GM10847 (cell line): ENCODE data around the gene CLIP2.

Experiments used
- POLR2A ChIP-seq: IDR thresholded peaks from 2 replicates; pipeline ENCODE4 v1.6.1; 2011; ENCODE audit not compliant: insufficient read length; ENCODE audit errors: extremely low read depth

Gene CLIP2

DNA sequence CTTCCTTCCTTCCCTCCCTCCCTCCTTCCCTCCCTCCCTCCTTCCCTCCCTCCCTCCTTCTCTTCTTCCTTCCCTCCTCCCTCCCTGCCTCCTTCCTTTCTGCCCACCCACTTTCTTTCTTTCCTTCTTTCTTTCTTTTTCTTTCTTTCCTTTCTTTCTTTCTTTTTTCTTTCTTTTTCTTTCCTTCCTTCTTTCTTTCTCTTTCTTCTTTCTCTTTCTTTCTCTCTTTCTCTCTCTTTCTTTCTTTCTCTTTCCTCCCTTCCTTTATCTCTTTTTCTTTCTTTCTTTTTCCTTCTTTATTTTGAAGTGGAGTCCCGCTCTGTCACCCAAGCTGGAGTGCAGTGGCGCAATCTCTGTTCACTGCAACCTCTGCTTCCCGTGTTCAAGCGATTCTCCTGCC lies 130.8 kb downstream of the CLIP2 start:
- no peak for TF ChIP-seq POLR2A

GRCh38 chr7:74424291-74424880 lies 135.2 kb downstream of the CLIP2 start:
- TF ChIP-seq POLR2A, result no peak

DNA sequence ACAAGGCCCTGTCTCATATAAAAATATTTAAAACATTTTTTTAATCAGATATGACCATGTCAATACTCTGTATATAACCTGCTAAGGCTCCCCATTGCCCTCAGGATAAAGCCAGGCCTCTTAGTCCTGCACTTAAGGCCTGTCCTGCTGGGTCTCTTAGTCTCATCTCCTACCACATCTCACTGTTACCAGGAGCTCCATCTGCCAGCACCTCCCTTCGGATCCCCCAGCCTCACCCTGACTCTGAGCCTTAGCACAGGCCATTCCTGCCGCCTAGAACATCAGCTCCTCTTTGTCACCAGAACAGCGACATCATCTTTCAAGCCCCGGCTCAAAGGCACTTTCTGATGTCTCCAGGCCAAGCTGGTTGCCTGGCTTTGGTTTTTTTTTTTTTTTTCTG lies 138.8 kb downstream of the CLIP2 start:
- no peak for TF ChIP-seq POLR2A

GRCh38 chr7:74429153-74429747 lies 140.0 kb downstream of the CLIP2 start:
- TF ChIP-seq POLR2A, result no peak

- TF ChIP-seq POLR2A, result no peak
These were observed 141.8 kb downstream of the CLIP2 start for GRCh38 chr7:74430961-74431466.

- no peak for TF ChIP-seq POLR2A
These were observed 149.1 kb downstream of the CLIP2 start for GRCh38 chr7:74438327-74438726.

- no peak for TF ChIP-seq POLR2A
These were observed 150.3 kb downstream of the CLIP2 start for GRCh38 chr7:74439541-74439940.

GRCh38 chr7:74441801-74442200 lies 152.6 kb downstream of the CLIP2 start:
- no peak for TF ChIP-seq POLR2A

DNA sequence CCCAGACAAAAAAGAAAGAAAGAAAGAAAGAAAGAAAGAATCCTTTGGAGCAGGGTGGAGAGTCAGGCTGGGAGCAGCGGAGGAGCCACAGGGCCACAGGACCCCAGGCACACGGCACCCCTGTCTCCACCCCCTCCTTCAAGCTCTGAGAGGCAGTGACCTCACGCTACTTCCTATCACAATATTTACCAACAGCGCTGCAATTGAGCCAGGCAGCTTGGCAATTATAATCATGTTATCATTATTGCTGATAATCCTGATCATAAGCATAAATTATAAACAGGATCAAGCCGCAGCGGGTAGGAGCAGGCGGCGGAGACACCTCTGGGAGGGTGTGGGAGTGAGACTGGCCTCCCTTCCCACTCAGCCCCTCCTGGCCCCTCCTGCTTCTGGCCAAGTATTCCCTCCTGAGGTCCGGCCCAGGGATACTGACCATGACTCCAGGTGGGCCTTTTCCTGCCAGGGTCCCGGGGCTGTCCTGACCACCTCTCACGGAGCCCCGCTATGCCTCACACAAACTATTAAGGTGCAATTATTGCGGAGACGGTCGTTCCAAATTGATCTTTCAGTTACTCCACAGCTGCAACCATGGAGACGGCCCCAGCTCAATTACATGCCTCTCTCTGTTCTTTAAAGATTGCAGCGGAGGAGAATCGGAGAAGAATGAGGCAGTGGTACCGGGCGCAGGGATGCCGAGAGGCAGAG lies 154.5 kb downstream of the CLIP2 start:
- no peak for TF ChIP-seq POLR2A

- no peak for TF ChIP-seq POLR2A
These were observed 159.9 kb downstream of the CLIP2 start for GRCh38 chr7:74449144-74449543.

- no peak for TF ChIP-seq POLR2A
These were observed 160.7 kb downstream of the CLIP2 start for GRCh38 chr7:74449809-74450397.

- TF ChIP-seq POLR2A, result no peak
These were observed 163.6 kb downstream of the CLIP2 start for GRCh38 chr7:74452748-74453321.

- no peak for TF ChIP-seq POLR2A
These were observed 164.3 kb downstream of the CLIP2 start, which contains the start of gene GTF2IRD1 for GRCh38 chr7:74453322-74454011. Gene GTF2IRD1, plus strand, starts transcription at chr7:74453906. Its CDS starts 54,175 bp downstream, at chr7:74508081.

- TF ChIP-seq POLR2A, result no peak
These were observed 165.1 kb downstream of the CLIP2 start for GRCh38 chr7:74454021-74454924.
